Non-pigmented ciliary epithelial cell (primary cell): ENCODE measurements around the gene CATSPERE.
"Not testable (repeated sequence)": the region's sequence is repeated elsewhere in the genome, so short reads cannot be mapped to it uniquely, and the experiment has no call there.

Experiments
- DNase-seq: peaks from one replicate; pipeline ENCODE4 v3.0.0-alpha.2; 2010; ENCODE audit warnings: low read depth

Gene CATSPERE

DNA sequence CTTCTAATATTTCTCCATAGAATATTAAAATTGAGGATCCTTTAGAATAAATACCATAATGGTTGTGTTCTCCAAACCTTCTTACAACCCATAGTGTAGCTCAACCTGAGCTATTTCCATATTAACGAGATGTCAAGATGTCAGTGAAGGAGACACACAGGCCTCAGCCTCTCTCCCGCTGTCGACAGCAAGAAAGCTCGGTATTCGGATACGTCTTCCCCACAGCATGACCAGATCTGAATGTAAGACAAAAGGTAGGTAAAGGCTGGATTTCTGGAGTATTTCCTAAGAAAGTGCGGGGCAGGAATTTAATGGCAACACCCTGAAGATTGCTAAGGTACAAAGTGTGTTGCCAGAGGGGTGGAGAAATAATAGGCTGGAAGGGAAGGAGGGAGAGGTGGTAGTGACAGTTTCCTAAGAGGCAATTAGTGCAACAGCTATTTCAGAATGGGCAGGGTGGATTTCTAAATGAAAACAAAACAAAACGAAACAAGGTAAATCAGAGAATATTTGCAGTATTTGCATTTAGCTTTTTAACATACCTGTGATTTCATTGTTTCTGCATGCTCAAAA, 11.1 kb upstream of the CATSPERE start:
- DNase-seq, result no peak

DNA sequence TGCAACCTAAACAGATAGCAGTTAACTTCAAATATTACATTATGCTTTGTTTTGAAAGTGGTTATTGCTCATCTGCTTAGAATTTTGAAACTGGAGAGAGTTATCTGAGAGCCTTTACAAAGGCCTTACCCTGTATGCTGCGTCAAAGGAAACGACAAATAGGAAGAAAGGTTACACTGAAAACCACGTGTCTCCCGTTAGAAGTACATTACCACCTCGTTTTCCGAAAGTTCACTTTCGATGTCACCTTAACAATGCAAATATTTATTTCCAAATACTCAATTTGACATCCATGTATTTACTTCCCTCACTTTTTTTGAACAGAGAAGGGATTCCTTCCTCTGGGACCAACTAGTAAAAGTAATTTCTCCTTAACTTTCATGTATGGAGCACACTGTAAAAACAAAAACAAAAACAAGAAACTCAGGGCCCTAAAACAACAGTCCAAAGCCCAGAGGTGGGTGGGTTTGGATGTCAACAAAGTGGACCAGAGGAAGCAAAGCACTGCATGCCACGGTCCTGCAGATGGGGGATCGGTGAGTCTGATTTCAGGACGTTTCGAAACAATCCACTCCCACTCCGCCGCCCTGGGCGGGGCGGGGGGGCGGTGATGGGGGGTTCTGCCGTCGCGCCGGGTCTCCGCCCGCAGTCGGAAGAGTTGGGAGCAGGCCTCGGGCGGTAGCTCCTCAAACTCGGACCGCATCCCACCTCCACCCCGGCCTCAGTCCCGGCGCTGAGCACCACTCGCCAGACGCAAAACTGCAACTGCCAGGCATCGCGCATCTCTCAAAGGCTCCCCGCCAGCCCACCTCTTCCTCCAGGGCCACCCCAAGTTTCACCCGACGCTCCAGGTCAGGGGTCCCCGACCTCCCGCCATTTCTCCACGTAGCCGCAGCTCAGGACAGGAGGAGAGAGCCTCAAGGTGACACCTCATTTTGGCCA, 10.2 kb upstream of the CATSPERE start:
- no peak for DNase-seq

- DNase-seq, result no peak
Observed at GRCh38 chr1:244451539-244451950, 9.5 kb upstream of the CATSPERE start, which contains the start of gene ADSS2. Gene ADSS2, minus strand, starts transcription at chr1:244451909. Its CDS starts 92 bp downstream, at chr1:244451817.

DNA sequence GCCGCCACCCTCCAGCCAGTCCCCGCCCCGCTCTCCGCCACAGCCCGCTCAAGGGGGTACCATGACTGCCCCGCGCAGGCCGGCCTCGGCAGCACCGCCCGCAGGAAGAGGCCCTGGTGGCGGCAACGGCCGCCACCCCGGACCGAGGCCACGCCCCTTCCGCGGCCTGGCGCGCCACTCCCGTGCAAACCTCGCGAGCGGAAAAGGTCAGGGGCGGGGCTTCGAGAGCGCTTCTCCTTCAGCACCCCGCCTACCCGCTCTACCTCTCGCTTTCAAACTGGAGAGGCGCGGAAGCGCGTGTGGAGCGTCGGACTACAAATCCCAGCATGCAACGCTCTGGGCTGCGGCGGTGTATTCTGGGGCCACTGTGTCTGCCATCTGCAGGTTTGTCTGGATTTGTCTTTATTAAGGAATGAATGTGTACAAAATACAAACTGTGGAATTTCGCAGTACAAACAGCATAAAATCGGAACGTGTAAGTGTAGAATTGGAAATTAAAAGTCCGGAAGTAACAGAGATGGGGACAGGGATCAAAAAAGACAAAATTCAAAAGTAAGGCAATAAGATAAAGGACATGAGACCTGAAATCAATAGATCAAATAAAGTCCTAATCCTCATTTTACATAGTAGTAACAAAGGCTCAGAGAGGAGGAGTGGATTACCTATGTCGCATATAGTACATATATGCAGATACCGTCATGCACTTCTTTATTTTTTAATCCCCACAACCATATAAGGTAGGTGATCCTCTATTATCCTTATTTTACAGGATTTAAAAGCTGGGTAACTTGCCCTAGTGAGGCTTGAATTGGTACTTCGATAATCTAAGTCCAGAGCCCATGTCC, 8.9 kb upstream of the CATSPERE start:
- peak; percentile 97 for DNase-seq

DNA sequence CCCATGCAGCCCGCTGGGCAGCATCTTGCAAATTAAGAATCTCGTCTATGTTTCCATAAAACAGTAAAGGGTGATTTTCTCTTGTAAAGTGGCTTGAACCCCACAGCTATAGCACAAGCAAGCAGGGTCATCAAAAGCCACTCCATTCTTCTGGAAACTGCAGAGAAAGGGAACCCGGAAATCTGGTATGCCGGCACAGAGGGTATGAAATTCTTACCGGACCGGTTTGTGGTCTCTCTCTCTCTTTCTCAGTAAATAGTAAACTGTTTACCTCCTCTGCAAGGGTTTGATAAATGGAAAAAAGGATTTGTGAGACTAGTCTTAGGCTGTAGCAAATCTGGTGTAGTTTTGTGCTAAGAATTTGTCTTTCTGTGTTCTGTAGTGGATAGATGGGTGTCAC, 6.7 kb upstream of the CATSPERE start:
- DNase-seq, result no peak

- DNase-seq, result no peak
Observed at GRCh38 chr1:244456586-244456985, 4.5 kb upstream of the CATSPERE start.

GRCh38 chr1:244458781-244459180, 2.3 kb upstream of the CATSPERE start:
- no peak for DNase-seq

DNA sequence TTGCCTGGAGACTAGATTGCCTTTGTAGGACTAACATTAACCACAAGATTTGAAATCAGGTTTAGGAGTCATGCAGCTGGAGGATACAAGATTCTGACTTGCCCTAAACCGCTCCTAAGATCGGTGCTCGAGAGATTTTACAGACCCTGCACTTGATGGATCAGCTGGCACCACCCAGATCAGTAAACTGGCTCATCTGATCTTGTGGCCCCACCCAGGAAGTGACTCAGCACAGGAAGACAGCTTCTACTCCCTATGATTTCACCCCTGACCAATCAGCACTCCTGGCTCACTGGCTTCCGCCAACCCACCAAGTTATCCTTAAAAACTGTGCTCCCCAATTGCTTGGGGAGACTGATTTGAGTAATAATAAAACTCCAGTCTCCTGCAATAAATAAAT, 876 bp upstream of the CATSPERE start:
- DNase-seq, result no peak

DNA sequence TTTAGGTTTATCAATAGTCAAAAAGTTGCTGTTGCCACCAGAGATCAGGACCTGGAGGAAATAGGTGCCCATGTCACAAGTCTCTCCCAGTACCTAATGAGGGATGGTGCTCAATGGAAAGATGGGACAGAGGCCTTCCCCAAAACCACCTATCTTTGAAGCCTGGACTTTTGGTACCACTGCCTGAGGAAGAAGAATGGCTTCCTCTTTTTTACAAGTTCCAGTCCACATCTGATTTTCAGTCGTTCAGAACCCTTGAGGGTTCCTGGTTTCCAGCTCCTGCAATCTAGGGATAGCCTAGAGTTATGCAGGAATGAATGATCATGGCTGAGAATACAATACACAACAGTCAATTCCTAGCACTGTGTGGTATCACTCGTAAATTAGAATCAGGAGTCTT, 5.7 kb downstream of the CATSPERE start:
- no peak for DNase-seq

DNA sequence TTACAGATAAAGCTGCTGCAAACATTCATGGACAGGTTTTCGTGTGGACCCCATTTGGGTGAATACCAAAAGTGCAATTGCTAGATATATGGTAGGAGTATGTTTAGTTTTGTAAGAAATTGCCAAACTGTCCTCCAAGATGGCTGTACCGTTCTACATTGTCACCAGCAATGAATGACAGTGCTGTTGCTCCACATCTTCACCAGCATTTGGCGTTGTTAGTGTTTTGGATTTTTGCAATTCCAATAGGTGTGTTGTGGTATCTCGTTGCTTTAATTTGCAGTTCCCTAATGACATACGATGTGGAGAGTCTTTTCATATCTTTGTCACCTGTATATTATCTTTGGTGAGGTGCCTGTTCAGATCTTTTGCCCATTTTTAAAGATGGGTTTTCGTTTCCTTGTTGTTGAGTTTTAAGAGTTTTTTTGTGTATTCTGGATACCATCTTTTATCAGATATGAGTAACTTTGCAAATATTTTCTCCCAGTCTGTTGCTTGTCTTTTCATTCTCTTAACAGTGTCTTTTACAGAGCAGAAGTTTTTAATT, 12.1 kb downstream of the CATSPERE start:
- no peak for DNase-seq

DNA sequence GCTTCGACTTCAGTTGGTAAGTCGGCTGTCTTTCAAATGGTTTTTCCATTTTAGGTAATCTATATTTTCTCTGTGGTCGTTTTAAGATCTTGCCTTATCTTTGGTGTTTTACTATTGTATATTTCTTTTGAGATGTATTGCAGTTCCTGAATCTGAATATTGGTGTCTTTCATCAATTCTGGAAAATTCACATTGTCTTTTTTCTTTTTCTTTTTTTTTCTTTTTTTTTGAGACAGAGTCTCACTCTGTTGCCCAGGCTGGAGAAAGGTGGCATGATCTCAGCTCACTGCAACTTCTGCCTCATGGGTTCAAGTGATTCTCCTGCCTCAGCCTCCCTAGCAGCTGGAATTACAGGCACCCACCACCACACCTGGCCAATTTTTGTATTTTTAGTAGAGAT, 23.9 kb downstream of the CATSPERE start:
- not testable (repeated sequence) for DNase-seq

GRCh38 chr1:244494653-244495052, 33.6 kb downstream of the CATSPERE start:
- DNase-seq, result no peak

DNA sequence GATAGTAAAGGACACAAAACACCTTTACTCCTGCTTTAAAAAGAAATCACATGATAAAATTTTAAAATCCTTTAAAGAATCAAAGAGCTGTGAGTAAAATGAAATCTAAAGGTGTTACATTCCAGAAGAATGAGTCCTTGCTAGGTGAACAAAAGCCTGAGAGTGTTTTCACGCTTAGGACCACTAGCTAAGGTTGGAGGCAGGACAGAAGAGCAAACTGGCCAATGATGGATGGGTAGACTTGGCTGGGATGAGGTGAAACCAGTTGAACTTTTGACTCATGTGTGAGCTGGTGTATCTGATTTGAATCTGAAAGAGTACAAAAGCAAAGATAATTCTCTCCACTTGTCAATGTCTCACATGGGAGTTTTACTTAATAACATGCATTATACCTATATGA, 35.1 kb downstream of the CATSPERE start:
- DNase-seq, result no peak

DNA sequence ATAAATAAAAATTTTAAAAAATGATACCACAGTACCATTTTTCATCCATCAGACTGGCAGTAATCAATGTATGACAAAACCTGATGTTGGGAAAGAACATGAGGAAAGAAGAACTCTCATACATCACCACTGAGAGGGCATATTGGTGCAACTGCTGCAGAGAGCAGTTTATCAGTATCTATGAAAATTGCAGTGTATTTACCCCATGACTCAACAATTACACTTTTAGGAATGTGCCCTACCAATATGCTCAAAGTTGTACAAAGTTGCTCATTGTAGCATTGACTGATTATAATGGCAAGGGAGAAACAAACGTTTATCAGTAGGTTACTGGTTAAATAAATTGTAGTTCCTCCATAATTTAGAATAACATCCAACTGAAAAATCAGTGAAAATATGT, 36.7 kb downstream of the CATSPERE start:
- DNase-seq, result no peak

GRCh38 chr1:244499484-244499883, 38.4 kb downstream of the CATSPERE start:
- DNase-seq, result not testable (repeated sequence)

- DNase-seq, result not testable (repeated sequence)
Observed at GRCh38 chr1:244500515-244500914, 39.4 kb downstream of the CATSPERE start.

GRCh38 chr1:244502630-244503029, 41.6 kb downstream of the CATSPERE start:
- DNase-seq, result no peak

GRCh38 chr1:244513493-244513892, 52.4 kb downstream of the CATSPERE start:
- DNase-seq, result no peak

GRCh38 chr1:244515680-244516079, 54.6 kb downstream of the CATSPERE start:
- no peak for DNase-seq

DNA sequence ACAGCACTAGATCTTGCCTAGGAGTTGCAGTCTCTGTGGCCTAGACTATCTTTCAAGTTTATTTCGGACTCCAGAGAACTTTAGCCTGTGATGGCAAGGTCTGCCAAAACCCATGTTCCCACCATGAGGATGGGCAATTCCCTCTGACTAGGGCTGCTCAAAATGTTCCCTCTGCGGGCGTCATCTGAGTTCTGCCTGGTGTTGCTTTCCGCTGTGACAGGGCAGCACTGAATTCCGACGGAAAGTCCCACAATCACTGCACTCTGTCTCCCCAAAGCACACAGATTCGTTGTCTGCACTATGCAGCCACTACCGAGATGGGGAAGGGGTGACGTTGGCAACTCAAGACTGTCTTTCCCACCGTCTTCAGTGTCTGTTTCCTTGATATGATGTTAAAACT, 75.2 kb downstream of the CATSPERE start:
- no peak for DNase-seq

DNA sequence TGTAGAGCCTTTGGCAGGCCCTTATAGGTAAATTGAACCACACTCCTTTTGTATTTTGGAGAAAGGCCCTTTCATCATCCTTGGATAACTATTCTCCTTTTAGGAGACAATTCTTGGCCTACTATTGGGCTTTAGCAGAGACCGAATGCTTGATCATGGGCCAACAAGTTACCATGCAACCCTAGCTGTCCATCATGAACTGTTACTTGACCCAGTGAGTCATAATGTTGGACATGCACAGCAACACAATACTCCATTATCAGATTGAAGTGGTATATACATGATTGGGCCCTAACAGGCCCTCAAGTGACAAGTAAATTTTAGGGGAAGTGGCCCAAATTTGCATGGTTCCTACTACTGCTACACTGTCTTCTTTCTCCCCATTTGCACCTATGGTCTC, 84.4 kb downstream of the CATSPERE start:
- no peak for DNase-seq

DNA sequence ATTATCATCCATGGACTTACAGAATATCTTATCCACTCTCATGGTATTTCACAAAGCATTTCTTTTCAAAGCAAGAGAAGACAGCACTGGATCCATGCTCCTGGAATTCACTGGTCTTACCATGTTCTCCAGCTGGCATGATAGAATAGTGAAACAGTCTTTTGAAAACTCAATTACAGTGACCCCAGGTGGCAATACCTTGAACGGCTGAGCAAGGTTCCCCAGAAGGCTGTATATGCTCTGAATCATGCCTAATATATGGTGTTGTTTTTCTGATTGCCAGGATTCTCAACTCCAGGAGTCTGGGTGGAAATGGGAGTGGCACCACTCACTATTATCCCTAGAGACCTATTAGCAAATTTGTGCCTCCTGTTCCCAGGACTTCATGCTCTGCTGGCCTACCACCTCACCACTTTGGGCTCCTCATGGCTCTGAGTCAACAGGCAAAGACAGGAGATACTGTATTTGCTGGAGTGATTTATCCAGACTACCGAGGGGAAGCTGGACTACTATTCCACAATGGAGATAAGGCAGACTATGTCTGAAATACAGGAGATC, 87.6 kb downstream of the CATSPERE start:
- DNase-seq, result no peak
